Measurements from ENCODE around the gene ZBTB34.

DNA sequence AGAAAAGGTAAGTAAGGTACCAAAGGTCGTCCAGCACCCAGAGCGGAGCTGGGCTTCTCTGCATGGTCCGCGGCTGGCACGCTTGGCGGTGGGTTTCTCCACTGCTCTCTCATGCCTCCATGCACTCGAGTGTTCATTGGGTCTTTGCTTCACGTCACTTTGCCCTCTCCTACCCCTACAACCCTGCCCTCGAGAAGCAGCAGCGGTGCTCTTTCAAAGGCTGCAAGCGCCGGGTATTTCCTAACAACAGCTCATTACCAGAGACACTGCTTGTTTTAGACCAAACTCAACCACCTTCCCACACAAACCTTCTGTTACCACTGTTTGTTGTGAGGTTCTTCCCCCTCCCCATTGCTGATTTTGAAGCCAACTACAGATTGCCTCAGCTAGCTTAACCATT is 21.5 kb upstream of the ZBTB34 start:
- TF ChIP-seq ZNF24 (IDR thresholded peaks at IDR 0.05) (no peak), PYGO2 (tag; IDR thresholded peaks at IDR 0.05) (no peak), JUND (IDR thresholded peaks at IDR 0.05; ENCODE audit: borderline replicate concordance, low read depth, low read length) (no peak), JUND (tag; IDR thresholded peaks at IDR 0.05; ENCODE audit: borderline replicate concordance, low read depth, low read length) (no peak), CBFB (CRISPR knock-in tag; IDR thresholded peaks at IDR 0.05) (no peak), KLF10 (CRISPR knock-in tag; IDR thresholded peaks at IDR 0.05) (no peak), NR4A1 (CRISPR knock-in tag; IDR thresholded peaks at IDR 0.05) (no peak), NR4A1 (tag; IDR thresholded peaks at IDR 0.05) (no peak), ZFP1 (CRISPR knock-in tag; IDR thresholded peaks at IDR 0.05) (no peak), HDAC2 (IDR thresholded peaks at IDR 0.05) (no peak), ZFP30 (CRISPR knock-in tag; IDR thresholded peaks at IDR 0.05; ENCODE audit: borderline replicate concordance) (no peak), BDP1 (IDR thresholded peaks at IDR 0.05; ENCODE audit: insufficient read depth, insufficient read length) (no peak), GTF2F1 (IDR thresholded peaks at IDR 0.05; ENCODE audit: low read depth, low read length) (no peak), ZNF41 (CRISPR knock-in tag; conservative IDR thresholded peaks at IDR 0.05) (no peak)

Measured in K562 (cell line).